ENCODE measurements around the gene NEK8.
"Not testable (repeated sequence)": the region's sequence is repeated elsewhere in the genome, so short reads cannot be mapped to it uniquely, and the experiment has no call there.

NEK8 gene

GRCh38 chr17:28725660-28726225 is 2.8 kb upstream of the NEK8 start:
- no peak for DNase-seq (ENCODE audit: low read depth)

- peak; percentile 46 for DNase-seq (ENCODE audit: low read depth)
Measured at GRCh38 chr17:28726226-28726626, 2.4 kb upstream of the NEK8 start, which contains the start of gene TLCD1. TLCD1 (minus strand) TSS chr17:28726233; CDS start chr17:28726097, 136 bp downstream.

- peak; percentile 83 for DNase-seq (ENCODE audit: low read depth)
Measured at GRCh38 chr17:28726627-28727491, 1.7 kb upstream of the NEK8 start.

- no peak for DNase-seq (ENCODE audit: low read depth)
Measured at GRCh38 chr17:28729950-28730330, 1.4 kb downstream of the NEK8 start.

DNA sequence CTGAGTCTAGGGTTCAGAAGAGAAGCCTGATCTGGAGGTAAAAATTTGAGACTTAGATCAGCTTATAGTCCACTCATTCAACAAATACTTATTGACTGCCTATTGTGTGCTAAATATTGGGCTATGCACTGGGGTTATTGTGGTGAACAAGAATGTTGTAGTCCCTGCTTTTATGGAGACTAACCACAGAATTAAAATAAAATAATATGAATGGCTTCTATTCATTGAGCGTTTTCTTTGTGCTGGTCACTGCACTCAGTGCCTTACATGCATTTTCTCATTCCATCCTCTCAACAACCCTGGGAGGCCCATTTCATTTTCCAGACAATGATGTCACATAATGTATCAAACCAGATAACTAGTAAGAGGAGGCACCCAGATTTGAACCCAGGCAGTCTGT is 4.8 kb downstream of the NEK8 start:
- DNase-seq (ENCODE audit: low read depth) = no peak

- DNase-seq (ENCODE audit: low read depth) = no peak
Measured at GRCh38 chr17:28734712-28735241, 6.2 kb downstream of the NEK8 start.

DNA sequence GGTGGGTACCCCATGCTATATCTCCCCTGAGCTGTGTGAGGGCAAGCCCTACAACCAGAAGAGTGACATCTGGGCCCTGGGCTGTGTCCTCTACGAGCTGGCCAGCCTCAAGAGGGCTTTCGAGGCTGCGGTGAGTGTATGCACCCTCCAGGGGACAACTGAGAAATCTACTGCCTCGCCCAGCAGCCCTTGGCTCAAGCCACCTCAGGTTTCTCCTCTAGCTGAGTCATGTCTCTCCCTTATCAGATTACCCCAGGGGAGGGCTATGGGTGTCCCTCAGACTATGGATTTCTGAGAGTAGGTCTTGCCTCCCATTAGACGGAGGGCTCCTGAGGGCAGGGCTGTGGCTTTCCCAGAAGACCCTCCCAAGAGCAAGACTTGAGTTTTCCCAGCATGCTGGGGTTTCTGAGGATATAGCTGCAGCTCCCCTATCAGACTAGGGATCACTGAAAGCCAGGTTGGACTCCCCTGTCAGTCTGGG is 6.7 kb downstream of the NEK8 start:
- DNase-seq (ENCODE audit: low read depth) = no peak

DNA sequence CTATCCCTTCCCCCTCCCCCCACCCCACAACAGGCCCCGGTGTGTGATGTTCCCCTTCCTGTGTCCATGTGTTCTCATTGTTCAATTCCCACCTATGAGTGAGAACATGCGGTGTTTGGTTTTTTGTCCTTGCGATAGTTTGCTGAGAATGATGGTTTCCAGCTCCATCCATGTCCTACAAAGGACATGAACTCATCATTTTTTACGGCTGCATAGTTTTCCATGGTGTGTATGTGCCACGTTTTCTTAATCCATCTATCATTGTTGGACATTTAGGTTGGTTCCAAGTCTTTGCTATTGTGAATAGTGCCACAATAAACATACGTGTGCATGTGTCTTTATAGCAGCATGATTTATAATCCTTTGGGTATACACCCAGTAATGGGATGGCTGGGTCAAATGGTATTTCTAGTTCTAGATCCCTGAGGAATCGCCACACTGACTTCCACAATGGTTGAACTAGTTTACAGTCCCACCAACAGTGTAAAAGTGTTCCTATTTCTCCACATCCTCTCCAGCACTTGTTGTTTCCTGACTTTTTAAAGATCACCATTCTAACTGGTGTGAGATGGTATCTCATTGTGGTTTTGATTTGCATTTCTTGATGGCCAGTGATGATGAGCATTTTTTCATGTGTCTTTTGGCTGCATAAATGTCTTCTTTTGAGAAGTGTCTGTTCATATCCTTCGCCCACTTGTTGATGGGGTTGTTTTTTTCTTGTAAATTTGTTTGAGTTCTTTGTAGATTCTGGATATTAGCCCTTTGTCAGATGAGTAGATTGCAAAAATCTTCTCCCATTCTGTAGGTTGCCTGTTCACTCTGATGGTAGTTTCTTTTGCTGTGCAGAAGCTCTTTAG is 7.6 kb downstream of the NEK8 start:
- DNase-seq (ENCODE audit: low read depth) = not testable (repeated sequence)

GRCh38 chr17:28737316-28737715 is 8.7 kb downstream of the NEK8 start:
- DNase-seq (ENCODE audit: low read depth) = no peak

DNA sequence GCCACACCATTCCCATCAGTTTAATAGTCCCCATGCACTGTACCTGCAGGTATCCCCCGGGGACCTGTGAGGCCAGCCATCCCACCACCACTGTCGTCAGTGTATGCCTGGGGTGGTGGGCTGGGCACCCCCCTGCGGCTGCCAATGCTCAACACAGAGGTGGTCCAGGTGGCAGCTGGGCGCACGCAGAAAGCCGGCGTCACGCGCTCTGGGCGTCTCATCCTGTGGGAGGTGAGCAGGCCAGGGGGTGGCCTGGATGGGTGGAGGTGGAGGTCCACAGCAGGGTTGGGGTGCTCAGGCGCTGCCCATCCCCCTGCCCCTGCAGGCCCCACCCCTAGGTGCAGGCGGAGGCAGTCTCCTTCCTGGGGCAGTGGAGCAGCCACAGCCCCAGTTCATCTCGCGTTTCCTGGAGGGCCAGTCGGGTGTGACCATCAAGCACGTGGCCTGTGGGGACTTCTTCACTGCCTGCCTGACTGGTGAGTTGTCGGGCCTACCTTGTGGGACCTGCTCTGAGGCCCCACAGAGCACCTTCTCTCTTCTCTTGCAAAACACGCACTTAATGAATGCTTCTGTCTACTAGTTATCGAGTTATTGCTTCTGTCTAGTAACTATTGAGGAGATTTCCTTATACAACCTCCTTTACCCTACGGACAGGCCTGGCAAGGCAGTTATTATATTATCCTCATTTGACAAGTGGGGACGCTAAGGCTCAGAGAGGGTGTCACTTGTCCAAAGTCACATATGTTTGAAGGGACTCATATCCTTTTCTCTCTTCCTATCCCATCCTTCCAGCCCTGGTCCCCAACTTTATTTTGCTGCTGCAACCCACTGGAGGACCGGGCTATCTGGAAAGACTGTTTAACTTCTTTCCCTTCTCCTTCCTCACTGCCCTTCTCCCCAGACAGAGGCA is 9.4 kb downstream of the NEK8 start:
- no peak for DNase-seq (ENCODE audit: low read depth)

- DNase-seq (ENCODE audit: low read depth) = no peak
Measured at GRCh38 chr17:28738680-28739384, 10.2 kb downstream of the NEK8 start.

GRCh38 chr17:28740406-28741357 is 12.1 kb downstream of the NEK8 start:
- DNase-seq (ENCODE audit: low read depth) = no peak

- no peak for DNase-seq (ENCODE audit: low read depth)
Measured at GRCh38 chr17:28741358-28742349, 13.1 kb downstream of the NEK8 start.

GRCh38 chr17:28743243-28744103 is 14.9 kb downstream of the NEK8 start, which contains the start of gene TRAF4:
TRAF4 (plus strand) TSS chr17:28744011; CDS start chr17:28744113, 102 bp downstream.
- peak; percentile 66 for DNase-seq (ENCODE audit: low read depth)

DNA sequence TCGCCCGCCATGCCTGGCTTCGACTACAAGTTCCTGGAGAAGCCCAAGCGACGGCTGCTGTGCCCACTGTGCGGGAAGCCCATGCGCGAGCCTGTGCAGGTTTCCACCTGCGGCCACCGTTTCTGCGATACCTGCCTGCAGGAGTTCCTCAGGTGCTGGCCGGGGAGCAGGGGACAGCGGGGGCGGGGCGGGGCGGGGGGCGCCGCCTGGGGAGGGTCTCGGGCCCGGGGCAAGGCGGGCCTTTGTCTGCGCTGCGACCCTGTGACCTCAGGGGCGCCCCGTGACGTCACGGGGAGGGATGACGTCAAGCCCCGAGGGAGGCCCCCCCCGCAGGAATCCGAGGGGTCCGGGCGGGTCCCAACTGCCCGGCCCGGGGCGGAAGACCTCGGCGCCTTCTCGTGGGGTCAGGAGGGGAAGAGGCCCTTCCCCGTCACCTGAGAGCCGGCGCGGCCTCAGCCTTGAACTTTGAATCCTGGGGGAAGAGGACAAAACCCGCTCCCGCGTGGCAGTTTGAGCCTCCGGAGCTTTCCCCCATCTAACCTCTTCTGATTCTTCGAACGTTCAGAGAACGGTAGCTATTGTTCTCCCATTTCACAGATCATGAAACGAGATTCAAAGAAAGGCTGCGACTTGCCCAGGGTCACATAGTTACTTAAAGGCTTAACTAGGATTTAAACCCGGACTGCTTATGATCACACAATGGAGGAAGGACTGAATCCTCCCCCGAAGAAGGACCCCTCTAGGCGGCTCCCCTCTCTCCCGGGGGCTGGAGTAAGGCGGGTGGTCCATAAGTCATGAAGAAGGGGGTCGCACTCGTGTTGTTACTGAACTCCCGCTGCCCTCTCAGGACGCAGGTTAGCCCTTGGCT is 15.8 kb downstream of the NEK8 start:
- peak; percentile 45 for DNase-seq (ENCODE audit: low read depth)

Data from activated T-helper 1 cell treated with Interleukin-2 at 50 U/mL for 16 hours (primary cell).